Prostate gland (tissue), 2 donors: ENCODE data around the gene CCDC71L.

Source experiments
- POLR2A ChIP-seq: fragments of 450-650 bp; IDR thresholded peaks from one replicate; pipeline ENCODE4 v1.6.1; 2016; ENCODE audit warnings: antibody characterized with exemption, mild to moderate bottlenecking
- TF ChIP-seq, protein P1 (sequence below), 4 experiments: fragments of 200-600 bp in 2 of 4; fragments of 450-650 bp in 2 of 4; sonication (generic) in 2 of 4; IDR thresholded peaks; 1 replicate in 3 of 4; 2 replicates in 1 of 4; pipeline ENCODE4 v1.5.1; 2016 to 2019; ENCODE audit warnings: antibody characterized with exemption in 4 of 4, mild to moderate bottlenecking in 2 of 4, moderate library complexity in 2 of 4

DNA sequence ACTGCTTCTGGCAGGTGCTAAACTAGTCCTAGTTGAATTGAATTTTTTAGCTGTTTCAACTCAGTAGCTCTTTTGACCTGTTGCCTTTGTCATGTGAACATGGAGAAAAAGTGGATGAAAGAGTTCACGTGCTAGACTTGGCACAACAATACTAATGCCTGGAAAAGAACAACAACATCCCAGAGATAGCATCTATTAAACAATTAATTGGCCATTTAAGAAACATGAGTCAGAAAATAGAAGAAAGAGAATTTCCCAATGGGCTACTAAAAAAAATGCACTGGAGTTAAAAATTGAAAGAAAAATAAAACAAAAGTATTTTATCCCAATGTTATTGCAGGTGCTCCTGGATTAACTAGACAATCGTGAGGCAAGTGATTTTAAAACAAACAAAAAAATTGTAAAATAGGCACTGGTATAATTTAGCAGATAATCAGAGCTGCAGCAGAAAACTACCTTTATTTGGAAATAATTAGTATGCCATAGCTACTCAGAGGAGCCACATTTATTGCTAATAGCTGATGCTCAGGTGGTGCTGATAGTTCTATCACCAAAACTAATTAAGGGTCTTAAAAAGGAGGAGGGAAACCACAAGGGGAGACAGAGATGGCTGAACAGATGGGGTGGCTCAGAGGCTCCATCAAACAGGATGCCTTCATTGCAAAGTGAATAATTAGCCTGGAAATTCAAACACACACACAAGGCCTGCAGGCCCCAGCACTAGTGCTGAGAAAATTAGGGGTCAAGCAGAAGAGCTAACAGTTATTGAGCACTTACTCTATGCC, 17.6 kb downstream of the CCDC71L start:
- TF ChIP-seq, protein P1, sequence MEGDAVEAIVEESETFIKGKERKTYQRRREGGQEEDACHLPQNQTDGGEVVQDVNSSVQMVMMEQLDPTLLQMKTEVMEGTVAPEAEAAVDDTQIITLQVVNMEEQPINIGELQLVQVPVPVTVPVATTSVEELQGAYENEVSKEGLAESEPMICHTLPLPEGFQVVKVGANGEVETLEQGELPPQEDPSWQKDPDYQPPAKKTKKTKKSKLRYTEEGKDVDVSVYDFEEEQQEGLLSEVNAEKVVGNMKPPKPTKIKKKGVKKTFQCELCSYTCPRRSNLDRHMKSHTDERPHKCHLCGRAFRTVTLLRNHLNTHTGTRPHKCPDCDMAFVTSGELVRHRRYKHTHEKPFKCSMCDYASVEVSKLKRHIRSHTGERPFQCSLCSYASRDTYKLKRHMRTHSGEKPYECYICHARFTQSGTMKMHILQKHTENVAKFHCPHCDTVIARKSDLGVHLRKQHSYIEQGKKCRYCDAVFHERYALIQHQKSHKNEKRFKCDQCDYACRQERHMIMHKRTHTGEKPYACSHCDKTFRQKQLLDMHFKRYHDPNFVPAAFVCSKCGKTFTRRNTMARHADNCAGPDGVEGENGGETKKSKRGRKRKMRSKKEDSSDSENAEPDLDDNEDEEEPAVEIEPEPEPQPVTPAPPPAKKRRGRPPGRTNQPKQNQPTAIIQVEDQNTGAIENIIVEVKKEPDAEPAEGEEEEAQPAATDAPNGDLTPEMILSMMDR (IDR thresholded peaks at IDR 0.05) = no peak
- TF ChIP-seq POLR2A = no peak
